SK-N-MC (cell line): ENCODE results near the gene PADI6.

Experiments
- EZH2 ChIP-seq: fragments of 200-600 bp; sonication (generic); IDR thresholded peaks from one replicate; pipeline ENCODE4 v1.6.1; 2017; ENCODE audit warnings: antibody characterized with exemption
- FOXP2 ChIP-seq: optimal IDR thresholded peaks from 2 replicates; pipeline ENCODE3; 2011; ENCODE audit warnings: mild to moderate bottlenecking, moderate library complexity; ENCODE audit not compliant: insufficient read depth; ENCODE audit errors: extremely low read length, control extremely low read depth
- POLR2AphosphoS5 ChIP-seq: IDR thresholded peaks from 2 replicates; pipeline ENCODE4 v1.6.1; 2012; ENCODE audit warnings: mild to moderate bottlenecking, low read depth, low read length, borderline replicate concordance

DNA sequence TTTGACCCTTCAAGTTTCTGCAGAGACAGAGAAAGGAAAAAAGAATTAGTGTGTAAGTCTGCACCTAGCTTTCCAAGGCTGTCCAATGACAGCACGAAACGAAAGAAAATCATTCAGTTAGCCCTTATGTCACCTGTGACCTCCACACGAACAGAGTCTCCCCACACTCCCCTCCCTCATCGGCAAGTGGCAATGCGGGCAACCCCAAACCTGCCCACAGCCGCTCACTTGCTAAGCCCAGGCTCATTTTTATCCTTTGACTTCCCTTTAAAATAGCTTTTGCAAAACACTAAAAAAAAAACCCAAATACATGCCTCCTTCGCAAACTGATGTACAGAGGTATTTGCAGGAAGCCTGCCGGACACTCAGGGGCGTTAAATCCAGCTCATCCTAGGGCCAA, 57.2 kb downstream of the PADI6 start:
- TF ChIP-seq EZH2 (no peak), POLR2AphosphoS5 (no peak), FOXP2 (no peak)
